Uterus (tissue), 2 donors: ENCODE measurements around the gene PLCL2.

Experiments
- CTCF ChIP-seq, 4 experiments: fragments of 200-600 bp in 2 of 4; fragments of 450-650 bp in 2 of 4; sonication (generic) in 2 of 4; IDR thresholded peaks; one replicate each; pipeline ENCODE4 v1.5.1; 2016 to 2019; ENCODE audit warnings: antibody characterized with exemption in 4 of 4, mild to moderate bottlenecking in 2 of 4, moderate library complexity in 1 of 4
- POLR2A ChIP-seq, 2 donors: fragments of 450-650 bp; IDR thresholded peaks; one replicate each; pipeline ENCODE4 v1.6.1; 2016; ENCODE audit warnings: antibody characterized with exemption in 2 of 2, mild to moderate bottlenecking in 1 of 2, moderate library complexity in 1 of 2

GRCh38 chr3:16868513-16868912, 16.2 kb upstream of the PLCL2 start:
- TF ChIP-seq POLR2A (IDR thresholded peaks at IDR 0.05) (no peak), CTCF (IDR thresholded peaks at IDR 0.05) (no peak)
